Measurements from ENCODE around the gene ZIC5.

- no peak for TF ChIP-seq CTCF (IDR thresholded peaks at IDR 0.05)
- TF ChIP-seq POLR2A (IDR thresholded peaks at IDR 0.05), result no peak
Measured at GRCh38 chr13:99963816-99964339, 7.7 kb downstream of the ZIC5 start.

Data from adrenal gland (tissue), 5 donors.